Ascending aorta (tissue), 2 donors: ENCODE results near the gene STK39. TPM values are rescaled to one million over a fixed set of nuclear protein-coding genes. Genes with fewer than 3 reads are reported as not detected.

Experiments used
- DNase-seq, 2 donors: peaks; one replicate each; pipeline ENCODE4 v3.0.0-alpha.2; 2019; ENCODE audit warnings: low spot score in 2 of 2
- H3K27ac ChIP-seq, 2 donors: fragments of 200-600 bp; sonication (generic); one replicate each; pipeline ENCODE4 v1.5.1; 2016 to 2017; ENCODE audit warnings: mild to moderate bottlenecking in 1 of 2
- H3K27me3 ChIP-seq: fragments of 200-600 bp; sonication (generic); one replicate; pipeline ENCODE4 v1.5.1; 2017
- H3K36me3 ChIP-seq, 2 donors: fragments of 200-600 bp; sonication (generic); one replicate each; pipeline ENCODE4 v1.5.1; 2016
- H3K4me1 ChIP-seq, 2 donors: fragments of 200-600 bp; sonication (generic); one replicate each; pipeline ENCODE4 v1.5.1; 2016 to 2017; ENCODE audit warnings: mild to moderate bottlenecking in 1 of 2
- H3K4me3 ChIP-seq, 2 donors: fragments of 200-600 bp; sonication (generic); one replicate each; pipeline ENCODE4 v1.5.1; 2016 to 2017; ENCODE audit warnings: mild to moderate bottlenecking in 1 of 2
- H3K9me3 ChIP-seq, 2 donors: fragments of 200-600 bp; sonication (generic); one replicate each; pipeline ENCODE4 v1.5.1; 2016
- intact Hi-C: fragments of 100-400 bp; cut with DNase I; formaldehyde crosslinking; loops from one replicate; pipeline ENCODE4 v1.15.1; 2023
- total RNA-seq: library from RNA; depleted of rRNA; stranded (reverse); fragments of >200 nt; gene quantifications from one replicate; pipeline ENCODE4 v1.1.0, GENCODE V29; 2016
- TF ChIP-seq, protein P1 (sequence below), 3 experiments: fragments of 200-600 bp in 2 of 3; fragments of 450-650 bp in 1 of 3; sonication (generic) in 2 of 3; IDR thresholded peaks; one replicate each; pipeline ENCODE4 v1.5.1; 2016 to 2019; ENCODE audit warnings: antibody characterized with exemption in 3 of 3, mild to moderate bottlenecking in 1 of 3, moderate library complexity in 1 of 3

The STK39 gene
- total RNA-seq, 1 donor from 2014 or later: 7.5 TPM

DNA sequence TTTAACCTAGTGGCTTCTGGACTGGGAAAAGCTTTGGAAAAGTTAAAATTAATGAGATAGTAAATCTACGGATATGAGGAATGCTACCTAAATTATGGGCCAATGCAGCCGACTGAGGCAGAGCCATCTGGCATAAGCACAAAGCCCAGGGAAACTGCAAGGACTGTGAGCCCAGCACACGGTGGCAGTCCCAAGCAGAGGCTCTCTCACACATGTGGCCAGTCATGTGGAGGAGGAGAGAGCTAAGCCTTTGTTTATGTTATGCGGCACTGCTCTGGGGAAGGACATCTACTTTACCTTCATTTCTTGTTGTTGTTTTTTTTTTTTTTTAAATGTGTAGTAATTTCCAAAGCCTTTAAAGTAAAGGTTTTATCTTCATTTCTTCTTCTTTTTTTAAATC lies 267.0 kb downstream of the STK39 start:
- Histone ChIP-seq H3K4me3 (no peak overlapping the region), H3K27me3 (no peaks in the 10 kb centered on the region), H3K9me3 (no peaks in the 10 kb centered on the region), H3K27ac (no peak overlapping the region), H3K4me1 (no peaks in the 10 kb centered on the region), H3K36me3 (no peaks in the 10 kb centered on the region)
- intact Hi-C loops: no loop called here
- TF ChIP-seq, protein P1, sequence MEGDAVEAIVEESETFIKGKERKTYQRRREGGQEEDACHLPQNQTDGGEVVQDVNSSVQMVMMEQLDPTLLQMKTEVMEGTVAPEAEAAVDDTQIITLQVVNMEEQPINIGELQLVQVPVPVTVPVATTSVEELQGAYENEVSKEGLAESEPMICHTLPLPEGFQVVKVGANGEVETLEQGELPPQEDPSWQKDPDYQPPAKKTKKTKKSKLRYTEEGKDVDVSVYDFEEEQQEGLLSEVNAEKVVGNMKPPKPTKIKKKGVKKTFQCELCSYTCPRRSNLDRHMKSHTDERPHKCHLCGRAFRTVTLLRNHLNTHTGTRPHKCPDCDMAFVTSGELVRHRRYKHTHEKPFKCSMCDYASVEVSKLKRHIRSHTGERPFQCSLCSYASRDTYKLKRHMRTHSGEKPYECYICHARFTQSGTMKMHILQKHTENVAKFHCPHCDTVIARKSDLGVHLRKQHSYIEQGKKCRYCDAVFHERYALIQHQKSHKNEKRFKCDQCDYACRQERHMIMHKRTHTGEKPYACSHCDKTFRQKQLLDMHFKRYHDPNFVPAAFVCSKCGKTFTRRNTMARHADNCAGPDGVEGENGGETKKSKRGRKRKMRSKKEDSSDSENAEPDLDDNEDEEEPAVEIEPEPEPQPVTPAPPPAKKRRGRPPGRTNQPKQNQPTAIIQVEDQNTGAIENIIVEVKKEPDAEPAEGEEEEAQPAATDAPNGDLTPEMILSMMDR (IDR thresholded peaks at IDR 0.05): no peak
- DNase-seq: no peak

DNA sequence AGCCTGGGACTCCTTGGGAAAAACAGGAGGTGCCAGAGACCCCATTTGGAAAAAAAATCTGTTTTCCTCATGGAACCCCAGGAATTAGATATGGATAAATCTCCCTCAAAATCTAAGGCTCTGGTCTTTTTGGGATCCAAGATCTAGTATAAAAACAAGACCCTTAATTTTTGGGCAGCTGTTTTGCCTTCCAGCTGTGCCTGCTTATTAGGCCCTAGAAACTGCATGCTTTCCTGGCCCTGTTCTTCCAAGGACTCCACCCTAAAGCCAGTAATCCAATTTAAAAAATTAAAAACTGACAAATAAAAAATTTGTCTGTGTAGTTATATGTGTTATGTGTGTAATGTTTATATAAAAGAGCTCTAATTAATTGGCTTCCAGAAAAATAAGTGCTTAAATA lies 274.6 kb downstream of the STK39 start:
- no peaks in the 10 kb centered on the region for H3K4me1 ChIP-seq
- H3K4me3 ChIP-seq: no peak overlapping the region
- H3K27ac ChIP-seq: no peak overlapping the region
- TF ChIP-seq, protein P1 (IDR thresholded peaks at IDR 0.05): no peak
- intact Hi-C loops: no loop called here
- DNase-seq: no peak
- no peaks in the 10 kb centered on the region for H3K36me3 ChIP-seq
- no peaks in the 10 kb centered on the region for H3K9me3 ChIP-seq
- H3K27me3 ChIP-seq: no peaks in the 10 kb centered on the region

DNA sequence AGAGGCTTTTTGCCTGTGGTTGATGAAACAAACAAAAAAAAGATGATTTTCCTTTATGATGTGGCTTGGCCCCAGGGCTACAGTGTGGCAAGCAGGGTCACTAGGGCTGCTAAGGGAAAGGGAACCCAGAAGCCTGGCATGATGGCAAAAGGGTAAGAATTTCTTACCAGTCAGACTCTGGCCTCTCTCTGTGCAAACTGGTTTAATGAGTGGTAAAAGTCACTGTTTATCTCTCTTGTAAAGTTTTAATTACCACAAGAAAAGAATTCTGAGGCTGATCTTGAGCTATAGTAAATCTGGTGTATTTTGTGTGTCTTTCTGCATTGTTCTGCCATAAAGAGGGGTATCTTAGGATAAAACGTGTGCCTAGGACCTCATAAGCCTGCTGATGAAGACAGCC lies 275.4 kb downstream of the STK39 start:
- TF ChIP-seq, protein P1 (IDR thresholded peaks at IDR 0.05): no peak
- Histone ChIP-seq H3K4me1 (no peaks in the 10 kb centered on the region), H3K27ac (no peak overlapping the region), H3K9me3 (no peaks in the 10 kb centered on the region), H3K36me3 (no peaks in the 10 kb centered on the region), H3K4me3 (no peak overlapping the region), H3K27me3 (no peaks in the 10 kb centered on the region)
- DNase-seq: no peak
- intact Hi-C loops: no loop called here

DNA sequence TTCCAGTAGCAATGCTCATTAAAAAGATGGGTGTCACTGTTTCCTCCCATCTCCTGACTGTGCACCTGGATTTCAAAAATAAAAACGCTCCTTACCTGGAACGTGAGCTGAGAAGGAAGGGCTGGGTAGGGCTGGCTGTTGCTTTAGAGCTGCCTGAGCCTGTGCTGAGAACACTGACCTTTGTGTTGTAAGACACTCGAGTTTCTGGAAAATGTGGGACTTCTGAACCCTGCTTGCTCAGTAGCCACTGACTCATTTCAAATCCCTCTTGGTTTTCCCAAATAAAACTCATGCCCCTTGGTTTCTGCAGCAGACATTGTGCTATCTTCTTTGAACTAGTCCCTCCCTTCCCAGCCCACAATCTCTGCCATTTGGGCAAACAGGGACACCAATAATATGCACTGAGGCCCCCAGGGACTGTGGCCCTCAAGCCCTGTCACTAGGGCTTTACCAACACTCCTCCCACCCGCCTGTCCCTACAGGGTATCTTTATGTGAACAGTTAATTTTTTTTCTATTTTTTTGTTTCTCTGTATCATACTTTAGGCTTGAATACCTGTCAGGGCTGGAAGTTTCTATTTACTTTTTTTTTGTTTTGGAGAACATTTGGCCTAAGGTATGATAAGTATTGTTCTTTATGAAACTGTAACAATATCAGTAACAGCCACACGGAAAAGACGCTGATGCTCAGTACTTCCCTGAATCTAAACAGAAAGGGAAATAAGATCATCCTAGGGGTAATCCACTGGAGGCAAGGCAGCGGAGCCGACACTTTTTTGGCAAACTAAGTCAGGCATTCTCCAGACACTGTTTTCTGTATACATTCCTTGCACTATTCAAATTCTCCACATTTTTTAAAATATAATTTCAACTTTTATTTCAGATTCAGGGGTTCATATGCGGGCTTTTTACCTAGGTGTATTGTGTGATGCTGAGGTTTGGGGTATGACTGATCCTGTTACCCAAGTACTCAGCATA lies 280.2 kb downstream of the STK39 start:
- Histone ChIP-seq H3K27me3 (no peaks in the 10 kb centered on the region), H3K4me1 (no peaks in the 10 kb centered on the region), H3K36me3 (no peaks in the 10 kb centered on the region), H3K9me3 (no peaks in the 10 kb centered on the region), H3K4me3 (no peak overlapping the region), H3K27ac (no peak overlapping the region)
- DNase-seq: no peak
- TF ChIP-seq, protein P1 (IDR thresholded peaks at IDR 0.05): no peak
- intact Hi-C loops: loop anchor here (5.0 kb wide), 1 partner anchor 150 kb away; no protein-coding TSS in a partner anchor

DNA sequence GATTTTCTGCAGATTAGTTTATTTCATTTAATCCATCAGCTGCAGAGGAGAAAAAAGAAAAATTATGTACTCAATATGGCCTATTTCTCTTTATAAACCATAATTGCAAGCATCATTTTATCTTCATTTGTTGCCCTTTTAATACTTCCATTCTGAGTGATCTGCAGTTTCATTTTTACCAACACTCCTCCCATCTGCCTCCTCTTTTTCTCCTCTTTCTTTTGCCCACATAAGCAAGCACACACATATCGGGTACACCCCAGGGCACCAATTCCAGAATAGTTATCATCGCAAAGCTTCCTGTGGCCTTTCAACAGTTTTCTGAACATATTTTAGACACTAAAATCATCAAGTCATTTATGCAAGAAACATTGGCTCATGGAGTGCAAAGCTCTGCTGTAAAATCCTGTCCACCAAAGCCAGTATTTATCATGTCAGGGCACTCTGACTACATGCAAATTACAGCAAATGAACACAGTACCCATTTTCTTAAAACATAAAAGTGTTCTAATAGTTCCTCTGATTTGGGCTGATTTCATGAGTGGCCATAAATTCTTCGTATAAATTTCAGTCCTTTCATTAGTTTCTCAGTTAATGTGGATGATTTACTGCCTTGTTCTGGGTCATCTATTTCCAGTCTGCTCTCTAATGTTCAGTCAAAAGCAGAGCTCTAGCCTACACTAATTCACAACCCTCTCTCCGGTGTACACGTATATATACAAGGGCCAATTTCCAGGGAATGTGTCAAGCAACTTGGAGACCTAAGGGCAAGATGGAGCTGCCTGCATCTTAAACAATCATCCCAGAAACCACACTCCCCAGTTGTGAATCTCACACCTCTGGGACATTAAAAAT lies 281.3 kb downstream of the STK39 start:
- no peaks in the 10 kb centered on the region for H3K9me3 ChIP-seq
- TF ChIP-seq, protein P1 (IDR thresholded peaks at IDR 0.05): no peak
- no peak overlapping the region for H3K27ac ChIP-seq
- no peak for DNase-seq
- H3K27me3 ChIP-seq: no peaks in the 10 kb centered on the region
- no peak overlapping the region for H3K4me3 ChIP-seq
- H3K4me1 ChIP-seq: no peaks in the 10 kb centered on the region
- H3K36me3 ChIP-seq: no peaks in the 10 kb centered on the region
- intact Hi-C loops: loop anchor here (5.0 kb wide), 1 partner anchor 151 kb away; no protein-coding TSS in a partner anchor
